Measurements from ENCODE around the gene ST8SIA4. TPM values are rescaled to one million over a fixed set of nuclear protein-coding genes. Genes with fewer than 3 reads are reported as not detected.

ST8SIA4 gene
- total RNA-seq, 2 experiments from 2014 or later = 17.8 to 19.5 TPM

DNA sequence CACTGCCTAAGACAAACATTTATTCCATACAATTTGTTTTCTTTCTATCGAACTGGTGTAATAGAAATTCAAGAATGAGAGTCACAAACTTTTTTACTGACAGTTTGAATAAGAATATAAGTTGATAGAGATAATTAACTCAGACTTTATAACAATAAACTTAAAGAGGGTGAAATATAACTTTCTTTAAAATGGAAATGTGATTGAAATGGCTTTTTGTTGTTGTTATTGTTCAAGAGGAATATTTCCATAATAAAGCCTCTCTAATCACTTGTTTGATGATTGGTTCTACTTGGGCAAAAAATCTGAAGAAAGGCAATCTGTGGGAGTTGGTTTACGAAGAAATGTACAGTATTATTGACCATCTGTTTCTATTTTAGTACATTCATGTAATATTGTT, 79.3 kb downstream of the ST8SIA4 start:
- DNase-seq (no peak), ATAC-seq (ENCODE audit: poor library complexity) (no peak)
- POLR2A ChIA-PET = no interaction called here
- Mint-ChIP-seq H3K27ac (no peak overlapping the region), H3K4me3 (no peak overlapping the region), H3K4me1 (ENCODE audit: low read depth) (peaks cover 50% of the 10 kb centered on the region), H3K9me3 (no peaks in the 10 kb centered on the region), H3K27me3 (no peaks in the 10 kb centered on the region), H3K36me3 (ENCODE audit: low read depth) (peaks cover 12% of the 10 kb centered on the region)
- no peak overlapping the region for H3K4me3 ChIP-seq (ENCODE audit: low read length)
- CTCF ChIA-PET = no interaction called here
- H3K36me3 ChIP-seq (ENCODE audit: insufficient read depth, low read length) = no peaks in the 10 kb centered on the region
- TF ChIP-seq, protein P1, sequence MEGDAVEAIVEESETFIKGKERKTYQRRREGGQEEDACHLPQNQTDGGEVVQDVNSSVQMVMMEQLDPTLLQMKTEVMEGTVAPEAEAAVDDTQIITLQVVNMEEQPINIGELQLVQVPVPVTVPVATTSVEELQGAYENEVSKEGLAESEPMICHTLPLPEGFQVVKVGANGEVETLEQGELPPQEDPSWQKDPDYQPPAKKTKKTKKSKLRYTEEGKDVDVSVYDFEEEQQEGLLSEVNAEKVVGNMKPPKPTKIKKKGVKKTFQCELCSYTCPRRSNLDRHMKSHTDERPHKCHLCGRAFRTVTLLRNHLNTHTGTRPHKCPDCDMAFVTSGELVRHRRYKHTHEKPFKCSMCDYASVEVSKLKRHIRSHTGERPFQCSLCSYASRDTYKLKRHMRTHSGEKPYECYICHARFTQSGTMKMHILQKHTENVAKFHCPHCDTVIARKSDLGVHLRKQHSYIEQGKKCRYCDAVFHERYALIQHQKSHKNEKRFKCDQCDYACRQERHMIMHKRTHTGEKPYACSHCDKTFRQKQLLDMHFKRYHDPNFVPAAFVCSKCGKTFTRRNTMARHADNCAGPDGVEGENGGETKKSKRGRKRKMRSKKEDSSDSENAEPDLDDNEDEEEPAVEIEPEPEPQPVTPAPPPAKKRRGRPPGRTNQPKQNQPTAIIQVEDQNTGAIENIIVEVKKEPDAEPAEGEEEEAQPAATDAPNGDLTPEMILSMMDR (IDR thresholded peaks at IDR 0.05) = no peak
- no peaks in the 10 kb centered on the region for H3K27me3 ChIP-seq (ENCODE audit: control insufficient read depth in 1 of 2, insufficient read depth in 2 of 2, low read length in 2 of 2)
- H3K27ac ChIP-seq (ENCODE audit: low read depth in 1 of 2, low read length in 2 of 2) = no peak overlapping the region
- H3K9me3 ChIP-seq (ENCODE audit: control insufficient read depth in 1 of 2, insufficient read depth in 1 of 2, low read length in 2 of 2) = no peaks in the 10 kb centered on the region
- peaks cover 3% of the 10 kb centered on the region for H3K4me1 ChIP-seq (ENCODE audit: insufficient read depth, low read length)
- intact Hi-C loops (cut with DNase I, micrococcal nuclease) = no loop called here

DNA sequence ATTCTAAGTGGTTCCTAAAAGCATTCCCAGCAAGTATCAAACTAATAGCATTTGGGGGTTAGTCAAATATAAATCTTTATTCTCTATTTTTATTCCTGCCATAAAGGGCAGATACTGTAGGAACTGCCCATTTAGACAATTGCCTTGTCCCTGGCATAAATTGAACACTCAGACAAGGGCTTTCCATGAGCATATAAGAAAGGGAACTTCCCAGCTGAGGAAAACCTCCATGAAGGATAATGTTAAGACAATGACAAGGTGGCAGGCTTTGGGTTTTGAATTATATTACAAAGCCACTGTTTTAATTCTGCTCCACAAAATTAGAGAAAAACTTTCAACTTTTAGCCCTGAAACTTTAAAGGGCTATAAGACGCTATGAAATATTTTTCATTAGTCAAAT, 81.3 kb downstream of the ST8SIA4 start:
- no peaks in the 10 kb centered on the region for H3K36me3 ChIP-seq (ENCODE audit: insufficient read depth, low read length)
- DNase-seq (no peak), ATAC-seq (ENCODE audit: poor library complexity) (no peak)
- H3K27me3 ChIP-seq (ENCODE audit: control insufficient read depth in 1 of 2, insufficient read depth in 2 of 2, low read length in 2 of 2) = no peaks in the 10 kb centered on the region
- no peaks in the 10 kb centered on the region for H3K4me1 ChIP-seq (ENCODE audit: insufficient read depth, low read length)
- no peak overlapping the region for H3K27ac Mint-ChIP-seq
- H3K4me3 ChIP-seq (ENCODE audit: low read length) = no peak overlapping the region
- CTCF ChIA-PET = no interaction called here
- intact Hi-C loops (cut with DNase I, micrococcal nuclease) = no loop called here
- peaks cover 48% of the 10 kb centered on the region for H3K4me1 Mint-ChIP-seq (ENCODE audit: low read depth)
- no peak overlapping the region for H3K4me3 Mint-ChIP-seq
- H3K9me3 Mint-ChIP-seq = no peaks in the 10 kb centered on the region
- no peaks in the 10 kb centered on the region for H3K9me3 ChIP-seq (ENCODE audit: control insufficient read depth in 1 of 2, insufficient read depth in 1 of 2, low read length in 2 of 2)
- POLR2A ChIA-PET = no interaction called here
- no peak overlapping the region for H3K27ac ChIP-seq (ENCODE audit: low read depth in 1 of 2, low read length in 2 of 2)
- TF ChIP-seq, protein P1 (IDR thresholded peaks at IDR 0.05) = no peak
- peaks cover 12% of the 10 kb centered on the region for H3K36me3 Mint-ChIP-seq (ENCODE audit: low read depth)
- H3K27me3 Mint-ChIP-seq = no peaks in the 10 kb centered on the region

DNA sequence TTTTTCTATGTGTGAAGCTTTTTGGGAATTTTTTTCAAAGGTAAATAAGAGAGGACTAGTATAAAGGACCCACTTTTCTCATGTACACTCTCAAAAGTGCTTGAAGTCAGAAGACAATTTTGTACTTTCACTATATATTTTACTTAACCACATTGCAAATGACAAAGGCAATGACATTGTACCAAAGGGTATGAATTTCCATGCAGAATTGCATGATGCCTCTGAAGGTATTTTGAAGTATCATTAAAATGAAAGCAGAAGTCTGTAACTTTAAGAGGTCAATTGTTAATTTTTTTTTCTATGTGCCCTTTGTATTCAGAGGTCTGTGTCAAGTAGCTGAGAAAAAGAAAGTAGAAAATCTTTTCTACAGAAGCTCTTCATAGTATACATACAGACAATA, 84.7 kb downstream of the ST8SIA4 start:
- H3K27me3 Mint-ChIP-seq = no peaks in the 10 kb centered on the region
- Histone ChIP-seq H3K27ac (ENCODE audit: low read depth in 1 of 2, low read length in 2 of 2) (no peak overlapping the region), H3K36me3 (ENCODE audit: insufficient read depth, low read length) (no peaks in the 10 kb centered on the region), H3K4me3 (ENCODE audit: low read length) (no peak overlapping the region), H3K9me3 (ENCODE audit: control insufficient read depth in 1 of 2, insufficient read depth in 1 of 2, low read length in 2 of 2) (no peaks in the 10 kb centered on the region), H3K4me1 (ENCODE audit: insufficient read depth, low read length) (no peaks in the 10 kb centered on the region), H3K27me3 (ENCODE audit: control insufficient read depth in 1 of 2, insufficient read depth in 2 of 2, low read length in 2 of 2) (no peaks in the 10 kb centered on the region)
- POLR2A ChIA-PET = no interaction called here
- peak overlapping the region; percentile 21 for H3K27ac Mint-ChIP-seq
- peaks cover 59% of the 10 kb centered on the region for H3K4me1 Mint-ChIP-seq (ENCODE audit: low read depth)
- no peaks in the 10 kb centered on the region for H3K9me3 Mint-ChIP-seq
- DNase-seq (no peak), ATAC-seq (ENCODE audit: poor library complexity) (no peak)
- peaks cover 23% of the 10 kb centered on the region for H3K36me3 Mint-ChIP-seq (ENCODE audit: low read depth)
- H3K4me3 Mint-ChIP-seq = no peak overlapping the region
- CTCF ChIA-PET = interaction anchor here (1.0 to 1.5 kb wide), 4 partner anchors 10 to 84 kb away, joined by 3 to 5 read pairs (median 4); partner anchors contain the start of gene ST8SIA4
- intact Hi-C loops (cut with DNase I, micrococcal nuclease) = no loop called here
- TF ChIP-seq, protein P1 (IDR thresholded peaks at IDR 0.05) = no peak

Measured in CD4-positive, alpha-beta T cell (primary cell).